SK-N-SH (cell line): Measurements from ENCODE around the gene KCNT1.

ENCODE experiments used
- CTCF ChIP-seq: fragments of 200-600 bp; sonication (generic); IDR thresholded peaks from 2 replicates; pipeline ENCODE4 v1.6.1; 2017; ENCODE audit warnings: antibody characterized with exemption, mild to moderate bottlenecking, moderate library complexity
- FOXM1 ChIP-seq: IDR thresholded peaks from 2 replicates; pipeline ENCODE4 v1.4.0; 2012; ENCODE audit warnings: low read depth, mild to moderate bottlenecking
- MAX ChIP-seq: IDR thresholded peaks from 2 replicates; pipeline ENCODE4 v1.4.0; 2012; ENCODE audit warnings: low read depth
- RXRA ChIP-seq: IDR thresholded peaks from 2 replicates; pipeline ENCODE4 v1.4.0; 2012; ENCODE audit warnings: low read depth, mild to moderate bottlenecking, borderline replicate concordance
- TAF1 ChIP-seq: IDR thresholded peaks from 2 replicates; pipeline ENCODE4 v1.6.1; 2012; ENCODE audit warnings: low read depth, mild to moderate bottlenecking, low read length, moderate library complexity, borderline replicate concordance

GRCh38 chr9:135674977-135675376 is 27.0 kb upstream of the KCNT1 start:
- TF ChIP-seq FOXM1 (no peak), TAF1 (no peak), MAX (no peak), CTCF (no peak), RXRA (no peak)
